Astrocyte (in vitro differentiated cells and primary cell): ENCODE measurements around the gene POLE. TPM values are rescaled to one million over a fixed set of nuclear protein-coding genes. Genes with fewer than 3 reads are reported as not detected.

Experiments used
- DNase-seq: peaks from one replicate; pipeline ENCODE4 v3.0.0-alpha.2; 2010; ENCODE audit warnings: low read depth
- FAIRE-seq: peaks from 2 replicates; lab custom pipeline; 2011; peaks lifted over from hg19 to GRCh38; lab: Jason Lieb, UNC
- H2AFZ ChIP-seq: 2 replicates; pipeline ENCODE4 v1.6.0; 2012; ENCODE audit warnings: low read depth, low read length, inconsistent platforms
- H3K27ac ChIP-seq: 2 replicates; pipeline ENCODE4 v1.5.1; 2011; ENCODE audit warnings: low read depth, low read length, inconsistent platforms
- H3K27me3 ChIP-seq: 2 replicates; pipeline ENCODE4 v1.6.0; 2011; ENCODE audit warnings: low read length, inconsistent platforms; ENCODE audit not compliant: insufficient read depth
- H3K36me3 ChIP-seq: 2 replicates; pipeline ENCODE4 v1.5.1; 2011; ENCODE audit warnings: low read length, inconsistent platforms; ENCODE audit not compliant: insufficient read depth
- H3K4me1 ChIP-seq: 2 replicates; pipeline ENCODE4 v1.5.1; 2011; ENCODE audit warnings: low read length, inconsistent platforms; ENCODE audit not compliant: insufficient read depth
- H3K4me2 ChIP-seq: 2 replicates; pipeline ENCODE4 v1.6.0; 2012; ENCODE audit warnings: low read length, inconsistent platforms
- H3K4me3 ChIP-seq: 2 replicates; pipeline ENCODE4 v1.5.1; 2011; ENCODE audit warnings: low read depth, mild to moderate bottlenecking, low read length, inconsistent platforms; ENCODE audit not compliant: insufficient read depth
- H3K79me2 ChIP-seq: 2 replicates; pipeline ENCODE4 v1.6.0; 2012; ENCODE audit warnings: mild to moderate bottlenecking, low read length, inconsistent platforms; ENCODE audit not compliant: insufficient read depth
- H3K9ac ChIP-seq: 2 replicates; pipeline ENCODE4 v1.6.0; 2012; ENCODE audit warnings: mild to moderate bottlenecking, low read length, inconsistent platforms
- H3K9me3 ChIP-seq: 2 replicates; pipeline ENCODE4 v1.5.1; 2012; ENCODE audit warnings: low read depth, mild to moderate bottlenecking, low read length, inconsistent platforms; ENCODE audit not compliant: insufficient read depth
- H4K20me1 ChIP-seq: 2 replicates; pipeline ENCODE4 v1.6.0; 2012; ENCODE audit warnings: low read length, inconsistent platforms; ENCODE audit not compliant: insufficient read depth
- H3K27ac Mint-ChIP-seq: one replicate; pipeline ENCODE4 v1.8.0; 2021; ENCODE audit warnings: mild to moderate bottlenecking, mixed read lengths; ENCODE audit not compliant: unreplicated experiment
- H3K27me3 Mint-ChIP-seq: one replicate; pipeline ENCODE4 v1.8.0; 2021; ENCODE audit warnings: low read depth, mixed read lengths; ENCODE audit not compliant: unreplicated experiment
- H3K36me3 Mint-ChIP-seq: one replicate; pipeline ENCODE4 v1.8.0; 2021; ENCODE audit warnings: low read depth, mixed read lengths; ENCODE audit not compliant: unreplicated experiment
- H3K4me1 Mint-ChIP-seq: one replicate; pipeline ENCODE4 v1.8.0; 2021; ENCODE audit warnings: low read depth, mixed read lengths; ENCODE audit not compliant: unreplicated experiment
- H3K4me3 Mint-ChIP-seq: one replicate; pipeline ENCODE4 v1.8.0; 2021; ENCODE audit warnings: mild to moderate bottlenecking, moderate library complexity, mixed read lengths; ENCODE audit not compliant: unreplicated experiment
- H3K9me3 Mint-ChIP-seq: one replicate; pipeline ENCODE4 v1.8.0; 2021; ENCODE audit warnings: mild to moderate bottlenecking, mixed read lengths; ENCODE audit not compliant: unreplicated experiment
- CTCF ChIP-seq: IDR thresholded peaks from 2 replicates; pipeline ENCODE4 v1.5.1; 2011; ENCODE audit warnings: low read depth, mild to moderate bottlenecking, inconsistent platforms, low read length, moderate library complexity; ENCODE audit not compliant: insufficient read depth
- EZH2 ChIP-seq: IDR thresholded peaks from 2 replicates; pipeline ENCODE4 v1.6.1; 2012; ENCODE audit warnings: mild to moderate bottlenecking, low read length, inconsistent platforms; ENCODE audit not compliant: insufficient read depth
- total RNA-seq: library from RNA; stranded (reverse); gene quantifications from 2 replicates; pipeline ENCODE4 v1.2.1, GENCODE V29; 2021

Gene POLE
- total RNA-seq, 1 donor from 2014 or later = 15.4 TPM

DNA sequence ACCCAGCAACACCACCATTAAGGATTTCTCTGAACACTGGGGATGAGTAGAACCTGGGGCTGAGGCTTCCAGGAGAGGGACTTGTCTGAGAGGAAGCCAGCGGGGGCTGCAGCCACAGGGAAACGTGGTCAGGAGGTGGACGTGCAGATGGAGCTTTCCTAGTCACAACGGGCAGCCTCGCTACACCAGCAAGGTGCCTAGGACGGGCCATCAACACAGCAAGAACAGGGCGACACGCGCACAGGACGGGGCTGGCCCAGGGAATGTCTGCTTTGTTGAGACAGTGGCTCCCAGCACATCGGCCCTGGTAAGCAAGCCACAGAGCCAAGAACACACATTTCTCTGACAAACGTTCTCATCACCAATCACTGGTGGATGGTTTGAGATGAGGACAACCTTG is 49.2 kb upstream of the POLE start:
- no peaks in the 10 kb centered on the region for H3K9me3 Mint-ChIP-seq

GRCh38 chr12:132735496-132735895 is 48.4 kb upstream of the POLE start:
- TF ChIP-seq EZH2 (no peak), CTCF (no peak)
- no peaks in the 10 kb centered on the region for H3K27me3 ChIP-seq
- no peaks in the 10 kb centered on the region for H3K9me3 ChIP-seq
- peaks cover 87% of the 10 kb centered on the region for H4K20me1 ChIP-seq
- no peak overlapping the region for H3K4me2 ChIP-seq
- H3K27ac ChIP-seq = no peak overlapping the region
- H3K79me2 ChIP-seq = peaks cover 54% of the 10 kb centered on the region
- no peak overlapping the region for H2AFZ ChIP-seq
- DNase-seq (no peak), FAIRE-seq (no peak)
- no peak overlapping the region for H3K4me3 ChIP-seq
- H3K4me1 Mint-ChIP-seq = no peaks in the 10 kb centered on the region
- H3K9me3 Mint-ChIP-seq = no peaks in the 10 kb centered on the region
- H3K4me1 ChIP-seq = no peaks in the 10 kb centered on the region
- peak overlapping the region; percentile 58 for H3K27ac Mint-ChIP-seq
- no peaks in the 10 kb centered on the region for H3K27me3 Mint-ChIP-seq
- no peak overlapping the region for H3K4me3 Mint-ChIP-seq
- H3K36me3 Mint-ChIP-seq = peaks cover 20% of the 10 kb centered on the region
- H3K36me3 ChIP-seq = peaks cover 68% of the 10 kb centered on the region
- H3K9ac ChIP-seq = no peak overlapping the region

More for the DNA sequence above, 49.2 kb upstream of the POLE start:
- Histone ChIP-seq H3K27me3 (no peaks in the 10 kb centered on the region), H3K4me2 (no peak overlapping the region), H3K36me3 (peaks cover 66% of the 10 kb centered on the region), H2AFZ (no peak overlapping the region), H3K9me3 (no peaks in the 10 kb centered on the region), H3K4me1 (no peaks in the 10 kb centered on the region), H3K9ac (no peak overlapping the region), H3K4me3 (no peak overlapping the region), H4K20me1 (peaks cover 87% of the 10 kb centered on the region), H3K27ac (no peak overlapping the region), H3K79me2 (peaks cover 62% of the 10 kb centered on the region)
- H3K27me3 Mint-ChIP-seq = no peaks in the 10 kb centered on the region
- FAIRE-seq (no peak), DNase-seq (no peak)
- H3K36me3 Mint-ChIP-seq = peaks cover 20% of the 10 kb centered on the region
- H3K4me3 Mint-ChIP-seq = no peak overlapping the region
- H3K4me1 Mint-ChIP-seq = no peaks in the 10 kb centered on the region
- TF ChIP-seq CTCF (no peak), EZH2 (no peak)
- H3K27ac Mint-ChIP-seq = no peak overlapping the region

DNA sequence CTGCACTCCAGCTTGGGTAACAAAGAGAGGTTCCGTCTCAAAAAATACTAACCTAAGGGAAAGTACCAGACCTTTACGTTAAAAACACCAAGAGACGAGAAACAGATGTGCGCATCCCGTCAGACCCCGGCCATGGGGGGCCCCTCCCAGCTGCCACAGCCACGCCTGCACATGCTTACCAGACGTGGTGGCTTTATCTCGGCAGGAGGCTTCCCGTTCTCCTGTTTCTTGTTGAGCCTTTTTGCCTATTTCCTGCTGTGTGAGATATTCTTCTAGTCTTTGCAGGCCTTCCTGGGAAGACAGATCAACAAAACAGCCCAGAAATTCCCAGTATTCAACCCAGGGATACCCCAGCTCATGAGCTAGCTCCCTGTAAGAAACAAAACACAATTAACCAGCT is 47.1 kb upstream of the POLE start:
- H3K9me3 Mint-ChIP-seq = no peaks in the 10 kb centered on the region
- no peak for DNase-seq
- Histone ChIP-seq H3K9ac (no peak overlapping the region), H3K4me1 (no peaks in the 10 kb centered on the region), H3K27me3 (no peaks in the 10 kb centered on the region), H3K4me3 (no peak overlapping the region), H3K27ac (no peak overlapping the region), H3K79me2 (peaks cover 41% of the 10 kb centered on the region), H3K4me2 (no peak overlapping the region), H2AFZ (no peak overlapping the region), H4K20me1 (peaks cover 84% of the 10 kb centered on the region), H3K36me3 (peaks cover 55% of the 10 kb centered on the region), H3K9me3 (no peaks in the 10 kb centered on the region)
- H3K4me3 Mint-ChIP-seq = no peak overlapping the region
- H3K36me3 Mint-ChIP-seq = peaks cover 27% of the 10 kb centered on the region
- peak overlapping the region; percentile 37 for H3K27ac Mint-ChIP-seq
- FAIRE-seq = no peak
- no peaks in the 10 kb centered on the region for H3K4me1 Mint-ChIP-seq
- no peak for TF ChIP-seq EZH2
- no peak for TF ChIP-seq CTCF
- H3K27me3 Mint-ChIP-seq = no peaks in the 10 kb centered on the region
